GM18505 (cell line): Measurements from ENCODE around the gene SLC7A11.
"Not testable (repeated sequence)": the region's sequence is repeated elsewhere in the genome, so short reads cannot be mapped to it uniquely, and the experiment has no call there.

ENCODE experiments used
- ATAC-seq: cut with Tn5 transposase; IDR thresholded peaks from one replicate; pipeline ENCODE4 v1.9.1; 2021; ENCODE audit not compliant: unreplicated experiment
- POLR2A ChIP-seq: IDR thresholded peaks from 4 replicates; pipeline ENCODE4 v1.6.1; 2011; ENCODE audit warnings: borderline replicate concordance; ENCODE audit not compliant: insufficient read depth, insufficient read length; ENCODE audit errors: extremely low read depth

The SLC7A11 gene

GRCh38 chr4:138216272-138216867 is 25.8 kb downstream of the SLC7A11 start:
- no peak for ATAC-seq
- TF ChIP-seq POLR2A, result no peak

DNA sequence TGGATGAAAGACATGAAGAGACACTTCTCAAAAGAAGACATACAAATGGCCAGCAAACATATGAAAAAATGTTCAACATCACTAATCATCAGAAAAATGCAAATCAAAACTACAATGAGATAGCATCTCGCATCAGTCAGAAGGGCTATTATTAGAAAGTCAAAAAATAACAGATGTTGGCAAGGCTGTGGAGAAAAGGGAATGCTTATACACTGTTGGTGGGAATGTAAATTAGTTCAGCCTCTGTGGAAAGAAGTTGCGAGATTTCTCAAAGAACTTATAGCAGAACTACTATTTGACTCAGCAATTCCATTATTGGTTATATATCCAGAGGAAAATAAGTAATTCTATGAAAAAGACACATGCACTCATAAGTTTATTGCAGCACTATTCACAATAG is 31.6 kb downstream of the SLC7A11 start:
- not testable (repeated sequence) for ATAC-seq

GRCh38 chr4:138209094-138209493 is 33.1 kb downstream of the SLC7A11 start:
- ATAC-seq, result no peak
- no peak for TF ChIP-seq POLR2A

DNA sequence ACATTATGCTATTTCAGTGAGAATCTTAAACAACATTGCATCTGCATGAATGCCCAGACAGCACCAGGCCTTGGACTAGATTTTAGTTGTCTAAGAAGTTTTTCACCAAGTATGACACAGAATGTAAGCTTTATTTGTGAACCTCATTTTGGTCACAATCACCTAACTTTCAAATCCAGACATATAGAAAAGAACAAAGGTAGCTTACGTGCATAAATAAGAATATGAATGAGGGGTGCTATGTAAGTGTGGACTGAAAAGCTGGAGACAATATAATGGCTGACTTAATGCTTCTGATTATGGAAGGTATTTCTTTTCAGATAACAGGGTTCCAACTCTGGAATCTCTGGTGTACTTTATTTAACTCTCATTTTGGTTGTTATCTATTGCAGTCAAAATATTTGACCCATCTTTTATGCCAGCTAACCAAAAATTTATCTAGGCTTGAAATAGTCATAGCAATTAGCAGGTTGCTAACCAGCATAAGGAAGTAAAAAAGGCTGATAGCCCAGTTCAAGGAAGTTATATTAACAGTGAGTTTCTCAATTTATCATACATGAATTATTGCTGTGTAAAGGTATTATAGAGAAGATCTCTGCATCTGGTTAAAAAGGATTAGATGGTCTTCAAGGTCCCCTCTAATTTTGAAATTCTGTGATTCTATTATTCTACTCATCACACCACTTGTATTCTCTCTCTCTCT is 36.5 kb downstream of the SLC7A11 start:
- TF ChIP-seq POLR2A, result no peak
- no peak for ATAC-seq

- no peak for TF ChIP-seq POLR2A
- no peak for ATAC-seq
Measured at GRCh38 chr4:138204507-138204906, 37.6 kb downstream of the SLC7A11 start.

GRCh38 chr4:138202686-138203085 is 39.5 kb downstream of the SLC7A11 start:
- no peak for ATAC-seq

DNA sequence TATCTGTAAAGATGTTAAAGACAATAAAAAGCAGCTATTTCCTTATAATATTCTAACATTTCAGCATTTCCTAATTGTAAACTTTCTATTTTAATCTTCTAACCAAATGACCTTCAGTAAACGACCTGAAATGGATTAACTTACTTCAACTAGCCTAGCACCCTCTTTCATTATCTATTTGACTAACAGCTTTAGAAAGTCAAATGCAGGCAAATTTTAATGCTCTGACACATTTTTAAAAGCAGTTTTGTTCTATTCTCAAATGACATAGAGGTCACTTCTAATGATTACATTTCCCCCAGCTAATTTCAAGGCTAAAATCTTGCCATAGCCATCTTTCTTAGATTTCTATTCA is 41.9 kb downstream of the SLC7A11 start:
- ATAC-seq, result no peak
- TF ChIP-seq POLR2A, result no peak

More at GRCh38 chr4:138202686-138203085, 39.5 kb downstream of the SLC7A11 start:
- TF ChIP-seq POLR2A, result no peak

- no peak for TF ChIP-seq POLR2A
- ATAC-seq, result peak; percentile 50
Measured at GRCh38 chr4:138199568-138200235, 42.4 kb downstream of the SLC7A11 start.

GRCh38 chr4:138196153-138196552 is 46.0 kb downstream of the SLC7A11 start:
- ATAC-seq, result no peak
- no peak for TF ChIP-seq POLR2A

DNA sequence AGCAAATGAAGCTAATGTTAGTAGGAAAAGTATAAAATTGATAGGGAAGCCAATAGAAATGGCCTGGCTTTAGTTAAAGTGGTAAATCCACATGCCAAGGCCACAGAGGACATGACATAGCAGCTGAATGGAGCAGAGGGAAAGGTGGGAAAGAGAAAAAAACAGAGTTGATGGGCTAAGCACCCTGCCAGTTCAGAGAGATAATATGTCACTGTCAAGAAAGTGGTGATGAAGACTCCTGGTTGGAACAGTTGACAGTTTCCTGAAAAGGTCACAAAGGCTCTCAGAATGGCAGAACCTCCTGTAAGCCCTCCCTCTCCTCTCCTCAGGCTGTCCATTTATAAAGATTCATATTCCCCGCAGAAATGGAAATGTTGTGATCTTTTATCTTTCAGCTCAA is 48.2 kb downstream of the SLC7A11 start:
- TF ChIP-seq POLR2A, result no peak
- no peak for ATAC-seq

- no peak for ATAC-seq
- TF ChIP-seq POLR2A, result no peak
Measured at GRCh38 chr4:138192113-138192512, 50.0 kb downstream of the SLC7A11 start.

- peak; percentile 99 for ATAC-seq
Measured at GRCh38 chr4:138190452-138190858, 51.7 kb downstream of the SLC7A11 start.

GRCh38 chr4:138189206-138189605 is 52.9 kb downstream of the SLC7A11 start:
- TF ChIP-seq POLR2A, result no peak
- no peak for ATAC-seq

More at GRCh38 chr4:138190452-138190858, 51.7 kb downstream of the SLC7A11 start:
- TF ChIP-seq POLR2A, result no peak
